Measurements from ENCODE around the gene SEC24B. TPM values are rescaled to one million over a fixed set of nuclear protein-coding genes. Genes with fewer than 3 reads are reported as not detected.

The SEC24B gene
- total RNA-seq, 1 donor from 2014 or later = 40.3 TPM

DNA sequence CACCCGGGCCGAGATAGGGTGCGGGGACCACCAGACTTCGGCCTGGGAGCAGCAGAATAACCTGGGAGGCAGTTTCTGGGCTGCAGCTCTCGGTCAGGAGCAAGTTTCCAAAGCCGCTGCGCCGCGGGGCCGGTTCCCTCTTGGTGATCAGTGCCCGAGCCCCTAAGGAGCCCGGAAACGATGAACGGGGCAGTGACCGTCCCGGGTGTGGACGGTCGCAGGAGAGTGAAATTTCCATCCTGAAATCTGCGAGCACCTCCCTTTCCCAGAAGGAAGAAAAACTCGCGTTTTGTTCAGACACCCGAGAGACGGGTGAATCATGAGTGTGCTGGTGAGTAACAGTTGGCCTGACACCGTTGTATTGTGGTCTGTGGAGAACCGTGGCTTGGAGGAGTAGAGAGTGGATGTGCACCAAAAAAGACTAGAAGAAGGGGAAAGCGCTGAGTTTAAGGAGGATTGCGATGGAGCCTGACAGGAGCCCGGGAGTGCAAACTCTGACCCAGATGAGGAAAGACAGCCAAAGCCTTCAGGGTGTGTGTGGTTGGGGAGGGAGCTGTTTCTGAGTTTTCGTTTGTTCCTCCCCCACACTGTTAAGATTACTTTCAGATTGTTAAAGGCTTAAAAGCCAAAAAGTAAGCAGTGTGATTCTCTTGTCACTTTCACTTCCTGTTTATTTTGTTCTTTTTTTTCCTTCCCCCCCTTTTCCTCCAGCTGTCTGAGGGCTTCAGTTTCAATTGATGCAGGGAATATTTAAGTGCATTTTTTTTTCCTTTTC lies 127.3 kb downstream of the SEC24B start:
- H3K27me3 Mint-ChIP-seq = peaks cover 47% of the 10 kb centered on the region
- DNase-seq (ENCODE audit: low spot score, unreplicated experiment) = no peak
- peak overlapping the region; percentile 75 for H3K4me3 Mint-ChIP-seq (ENCODE audit: low read depth)
- peak overlapping the region; percentile 76 for H3K27ac Mint-ChIP-seq
- peaks cover 3% of the 10 kb centered on the region for H3K4me1 Mint-ChIP-seq (ENCODE audit: low read depth)
- no peak for TF ChIP-seq CTCF (IDR thresholded peaks at IDR 0.05; ENCODE audit: unreplicated experiment)
- no peaks in the 10 kb centered on the region for H3K9me3 Mint-ChIP-seq (ENCODE audit: low read depth)
- H3K36me3 Mint-ChIP-seq (ENCODE audit: insufficient read depth) = peaks cover 5% of the 10 kb centered on the region

- H3K27me3 Mint-ChIP-seq = peaks cover 47% of the 10 kb centered on the region
- no peak overlapping the region for H3K27ac Mint-ChIP-seq
- H3K36me3 Mint-ChIP-seq (ENCODE audit: insufficient read depth) = peaks cover 2% of the 10 kb centered on the region
- H3K4me3 Mint-ChIP-seq (ENCODE audit: low read depth) = no peak overlapping the region
- DNase-seq (ENCODE audit: low spot score, unreplicated experiment) = no peak
- H3K4me1 Mint-ChIP-seq (ENCODE audit: low read depth) = peaks cover 3% of the 10 kb centered on the region
- no peaks in the 10 kb centered on the region for H3K9me3 Mint-ChIP-seq (ENCODE audit: low read depth)
- no peak for TF ChIP-seq CTCF (IDR thresholded peaks at IDR 0.05; ENCODE audit: unreplicated experiment)
Observed at GRCh38 chr4:109562457-109563239, 129.0 kb downstream of the SEC24B start.

- no peaks in the 10 kb centered on the region for H3K4me1 Mint-ChIP-seq (ENCODE audit: low read depth)
- H3K36me3 Mint-ChIP-seq (ENCODE audit: insufficient read depth) = no peaks in the 10 kb centered on the region
- H3K27me3 Mint-ChIP-seq = no peaks in the 10 kb centered on the region
- no peak overlapping the region for H3K4me3 Mint-ChIP-seq (ENCODE audit: low read depth)
- H3K9me3 Mint-ChIP-seq (ENCODE audit: low read depth) = no peaks in the 10 kb centered on the region
- H3K27ac Mint-ChIP-seq = no peak overlapping the region
- no peak for TF ChIP-seq CTCF (IDR thresholded peaks at IDR 0.05; ENCODE audit: unreplicated experiment)
- no peak for DNase-seq (ENCODE audit: low spot score, unreplicated experiment)
Observed at GRCh38 chr4:109571494-109571893, 137.9 kb downstream of the SEC24B start.

- Mint-ChIP-seq H3K27me3 (no peaks in the 10 kb centered on the region), H3K4me1 (ENCODE audit: low read depth) (no peaks in the 10 kb centered on the region), H3K27ac (no peak overlapping the region), H3K36me3 (ENCODE audit: insufficient read depth) (no peaks in the 10 kb centered on the region), H3K9me3 (ENCODE audit: low read depth) (no peaks in the 10 kb centered on the region), H3K4me3 (ENCODE audit: low read depth) (no peak overlapping the region)
- no peak for TF ChIP-seq CTCF (IDR thresholded peaks at IDR 0.05; ENCODE audit: unreplicated experiment)
- no peak for DNase-seq (ENCODE audit: low spot score, unreplicated experiment)
Observed at GRCh38 chr4:109572154-109572553, 138.5 kb downstream of the SEC24B start.

DNA sequence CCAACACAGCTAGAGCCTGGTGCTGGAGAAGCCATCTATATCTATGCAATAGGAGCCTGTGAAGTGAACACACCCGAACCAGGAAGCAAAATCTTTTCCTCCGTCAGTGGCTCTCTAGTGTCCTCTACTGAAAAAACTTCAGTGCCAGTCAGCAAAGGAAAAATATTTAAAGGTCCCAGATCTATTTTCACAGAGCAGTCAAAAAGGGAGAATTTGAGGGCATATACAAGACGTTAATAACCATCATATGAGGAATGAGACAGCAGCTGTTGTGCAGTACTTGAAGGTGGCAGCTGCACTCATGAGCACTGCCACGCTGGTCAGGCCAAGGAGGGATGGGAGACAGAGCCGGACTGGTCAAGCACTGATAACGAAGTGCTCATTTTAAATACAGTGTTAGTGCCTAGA lies 140.8 kb downstream of the SEC24B start:
- no peaks in the 10 kb centered on the region for H3K4me1 Mint-ChIP-seq (ENCODE audit: low read depth)
- H3K36me3 Mint-ChIP-seq (ENCODE audit: insufficient read depth) = no peaks in the 10 kb centered on the region
- no peak overlapping the region for H3K27ac Mint-ChIP-seq
- no peaks in the 10 kb centered on the region for H3K9me3 Mint-ChIP-seq (ENCODE audit: low read depth)
- DNase-seq (ENCODE audit: low spot score, unreplicated experiment) = no peak
- no peak for TF ChIP-seq CTCF (IDR thresholded peaks at IDR 0.05; ENCODE audit: unreplicated experiment)
- no peaks in the 10 kb centered on the region for H3K27me3 Mint-ChIP-seq
- no peak overlapping the region for H3K4me3 Mint-ChIP-seq (ENCODE audit: low read depth)

Measured in progenitor cell of endocrine pancreas (in vitro differentiated cells).